RWPE2 (cell line): Measurements from ENCODE around the gene DUSP22.
A peak's percentile ranks its signal among the peaks of the same experiment; 100 is the strongest.

Experiments
- ATAC-seq: fragments of 200-7000 bp; cut with Tn5 transposase; 3 replicates; pipeline ENCODE4 v1.9.1; 2021; ENCODE audit warnings: low read depth
- DNase-seq: peaks from one replicate; pipeline ENCODE4 v3.0.0-alpha.2; 2020; ENCODE audit warnings: low spot score
- H3K27ac ChIP-seq: fragments of 450-650 bp; 2 replicates; pipeline ENCODE4 v1.5.1; 2017; ENCODE audit warnings: mild to moderate bottlenecking; ENCODE audit not compliant: poor library complexity, severe bottlenecking
- H3K27me3 ChIP-seq: fragments of 250-450 bp; sonication (Bioruptor Pico); 2 replicates; pipeline ENCODE4 v1.5.1; 2021; ENCODE audit warnings: mild to moderate bottlenecking, moderate library complexity; ENCODE audit not compliant: insufficient read depth, poor library complexity, severe bottlenecking
- H3K36me3 ChIP-seq: fragments of 250-450 bp; sonication (Bioruptor Pico); 2 replicates; pipeline ENCODE4 v1.5.1; 2020; ENCODE audit warnings: low read depth, mild to moderate bottlenecking, moderate library complexity
- H3K4me1 ChIP-seq: fragments of 250-450 bp; sonication (Bioruptor Pico); 2 replicates; pipeline ENCODE4 v1.5.1; 2021; ENCODE audit warnings: mild to moderate bottlenecking, moderate library complexity; ENCODE audit not compliant: insufficient read depth, poor library complexity, severe bottlenecking
- H3K4me3 ChIP-seq: fragments of 250-450 bp; sonication (Bioruptor Pico); 2 replicates; pipeline ENCODE4 v1.5.1; 2021; ENCODE audit warnings: mild to moderate bottlenecking, moderate library complexity; ENCODE audit not compliant: severe bottlenecking
- H3K9me3 ChIP-seq: fragments of 250-450 bp; sonication (Bioruptor Pico); 2 replicates; pipeline ENCODE4 v1.5.1; 2021; ENCODE audit warnings: mild to moderate bottlenecking, moderate library complexity; ENCODE audit not compliant: severe bottlenecking
- TF ChIP-seq, protein P1 (sequence below): fragments of 450-650 bp; IDR thresholded peaks from one replicate; pipeline ENCODE4 v1.5.1; 2017; ENCODE audit warnings: mild to moderate bottlenecking, moderate library complexity; ENCODE audit not compliant: poor library complexity, severe bottlenecking

The DUSP22 gene

DNA sequence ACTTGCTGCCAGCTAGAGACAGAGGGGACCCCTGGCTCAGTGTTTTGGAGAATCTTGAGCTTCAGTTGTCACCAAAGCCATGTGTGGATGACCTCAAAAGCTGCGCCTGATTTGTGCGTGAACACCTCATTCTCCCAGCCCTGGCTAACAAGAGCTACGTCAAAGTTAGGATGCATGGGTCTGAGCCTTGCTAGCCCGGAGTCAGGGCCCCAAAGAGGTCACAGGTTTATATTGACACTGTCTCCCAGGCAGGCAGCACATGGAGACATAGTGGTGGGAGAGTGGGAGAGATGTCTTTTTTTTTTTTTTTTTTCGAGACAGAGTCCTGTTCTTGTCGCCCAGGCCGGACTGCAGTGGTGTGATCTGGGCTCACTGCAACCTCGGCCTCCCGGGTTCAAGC, 36.1 kb upstream of the DUSP22 start:
- no peaks in the 10 kb centered on the region for H3K9me3 ChIP-seq
- peaks cover 37% of the 10 kb centered on the region for H3K4me1 ChIP-seq
- no peak for DNase-seq
- ATAC-seq, result no peak
- peak overlapping the region; percentile 36 for H3K27ac ChIP-seq
- H3K4me3 ChIP-seq, result no peak overlapping the region
- no peaks in the 10 kb centered on the region for H3K36me3 ChIP-seq
- H3K27me3 ChIP-seq, result no peaks in the 10 kb centered on the region
- TF ChIP-seq, protein P1, sequence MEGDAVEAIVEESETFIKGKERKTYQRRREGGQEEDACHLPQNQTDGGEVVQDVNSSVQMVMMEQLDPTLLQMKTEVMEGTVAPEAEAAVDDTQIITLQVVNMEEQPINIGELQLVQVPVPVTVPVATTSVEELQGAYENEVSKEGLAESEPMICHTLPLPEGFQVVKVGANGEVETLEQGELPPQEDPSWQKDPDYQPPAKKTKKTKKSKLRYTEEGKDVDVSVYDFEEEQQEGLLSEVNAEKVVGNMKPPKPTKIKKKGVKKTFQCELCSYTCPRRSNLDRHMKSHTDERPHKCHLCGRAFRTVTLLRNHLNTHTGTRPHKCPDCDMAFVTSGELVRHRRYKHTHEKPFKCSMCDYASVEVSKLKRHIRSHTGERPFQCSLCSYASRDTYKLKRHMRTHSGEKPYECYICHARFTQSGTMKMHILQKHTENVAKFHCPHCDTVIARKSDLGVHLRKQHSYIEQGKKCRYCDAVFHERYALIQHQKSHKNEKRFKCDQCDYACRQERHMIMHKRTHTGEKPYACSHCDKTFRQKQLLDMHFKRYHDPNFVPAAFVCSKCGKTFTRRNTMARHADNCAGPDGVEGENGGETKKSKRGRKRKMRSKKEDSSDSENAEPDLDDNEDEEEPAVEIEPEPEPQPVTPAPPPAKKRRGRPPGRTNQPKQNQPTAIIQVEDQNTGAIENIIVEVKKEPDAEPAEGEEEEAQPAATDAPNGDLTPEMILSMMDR, result no peak

GRCh38 chr6:257031-257725, 35.1 kb upstream of the DUSP22 start:
- H3K4me1 ChIP-seq, result peaks cover 30% of the 10 kb centered on the region
- H3K9me3 ChIP-seq, result no peaks in the 10 kb centered on the region
- H3K27me3 ChIP-seq, result no peaks in the 10 kb centered on the region
- no peaks in the 10 kb centered on the region for H3K36me3 ChIP-seq
- TF ChIP-seq, protein P1, result no peak
- ATAC-seq (peak; percentile 63), DNase-seq (no peak)
- H3K27ac ChIP-seq, result peak overlapping the region; percentile 36
- no peak overlapping the region for H3K4me3 ChIP-seq

- Histone ChIP-seq H3K4me3 (no peak overlapping the region), H3K9me3 (peaks cover 2% of the 10 kb centered on the region), H3K36me3 (no peaks in the 10 kb centered on the region), H3K27ac (peak overlapping the region; percentile 36), H3K27me3 (no peaks in the 10 kb centered on the region), H3K4me1 (peaks cover 24% of the 10 kb centered on the region)
- ATAC-seq (no peak), DNase-seq (no peak)
- TF ChIP-seq, protein P1, result no peak
These were observed 34.5 kb upstream of the DUSP22 start for GRCh38 chr6:257774-258173.

DNA sequence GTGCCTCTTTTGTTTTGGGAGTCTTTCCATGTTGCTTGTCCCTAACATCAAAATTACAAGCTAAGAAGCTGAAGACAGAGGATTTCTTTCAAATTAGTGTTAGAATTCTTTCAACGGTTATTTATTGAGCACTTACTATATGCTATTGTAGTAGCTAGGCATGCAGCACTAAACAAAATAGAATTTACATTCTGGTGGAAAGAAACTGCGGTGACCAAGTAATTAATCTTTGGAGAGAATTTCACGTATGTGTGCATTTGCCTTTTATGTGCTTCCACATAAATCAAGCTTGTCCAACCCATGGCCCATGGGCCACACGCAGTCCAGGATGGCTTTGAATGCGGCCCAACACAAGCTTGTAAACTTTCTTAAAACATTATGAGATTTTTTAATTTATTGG, 33.0 kb upstream of the DUSP22 start:
- no peak for DNase-seq
- TF ChIP-seq, protein P1, result no peak
- Histone ChIP-seq H3K27me3 (no peaks in the 10 kb centered on the region), H3K9me3 (peaks cover 2% of the 10 kb centered on the region), H3K27ac (no peak overlapping the region), H3K4me1 (peaks cover 11% of the 10 kb centered on the region), H3K36me3 (no peaks in the 10 kb centered on the region), H3K4me3 (no peak overlapping the region)
- no peak for ATAC-seq

DNA sequence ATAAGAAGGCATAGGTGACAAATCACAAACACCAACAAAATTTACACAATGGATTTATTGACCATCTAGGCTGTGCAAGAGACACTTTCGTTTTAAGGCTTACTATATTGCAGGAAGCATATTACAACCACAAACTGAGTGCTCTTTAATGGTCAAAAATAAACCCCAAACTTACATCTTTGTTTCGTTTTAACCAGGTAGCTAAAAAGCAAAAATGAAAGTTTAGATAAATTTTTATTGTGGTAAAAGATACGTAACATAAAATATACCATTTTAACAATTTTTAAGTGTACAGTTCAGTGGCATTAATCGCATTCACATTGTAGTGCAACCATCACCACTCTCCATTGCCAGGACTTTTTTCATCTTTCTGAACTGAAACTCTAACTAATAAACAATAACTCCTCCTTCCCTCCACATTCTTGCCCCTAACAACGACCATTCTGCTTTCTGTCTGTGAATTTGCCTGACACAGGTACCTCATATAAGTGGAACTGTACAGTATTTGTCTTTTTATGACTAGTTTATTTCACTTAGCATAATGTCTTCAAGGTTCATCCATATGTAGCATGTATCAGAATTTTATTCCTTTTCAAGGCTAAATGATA, 32.3 kb upstream of the DUSP22 start:
- Histone ChIP-seq H3K36me3 (no peaks in the 10 kb centered on the region), H3K4me3 (no peak overlapping the region), H3K27ac (no peak overlapping the region), H3K27me3 (no peaks in the 10 kb centered on the region), H3K4me1 (peaks cover 11% of the 10 kb centered on the region), H3K9me3 (peaks cover 2% of the 10 kb centered on the region)
- DNase-seq (no peak), ATAC-seq (no peak)
- TF ChIP-seq, protein P1, result no peak
